ENCODE data around the gene TNFRSF25.

The TNFRSF25 gene

GRCh38 chr1:6473974-6474814, 8.2 kb upstream of the TNFRSF25 start:
- H3K4me3 ChIP-seq (ENCODE audit: control insufficient read depth, low read depth, low read length) = no peak overlapping the region
- no peak for TF ChIP-seq CTCF (IDR thresholded peaks at IDR 0.05; ENCODE audit: control insufficient read depth, insufficient read depth, low read depth, low read length, missing control alignments)
- DNase-seq (ENCODE audit: low read depth) = no peak

GRCh38 chr1:6473156-6473555, 7.2 kb upstream of the TNFRSF25 start:
- no peak for DNase-seq (ENCODE audit: low read depth)
- H3K4me3 ChIP-seq (ENCODE audit: control insufficient read depth, low read depth, low read length) = no peak overlapping the region
- TF ChIP-seq CTCF (IDR thresholded peaks at IDR 0.05; ENCODE audit: control insufficient read depth, insufficient read depth, low read depth, low read length, missing control alignments) = no peak

GRCh38 chr1:6472391-6472790, 6.4 kb upstream of the TNFRSF25 start:
- DNase-seq (ENCODE audit: low read depth) = no peak
- H3K4me3 ChIP-seq (ENCODE audit: control insufficient read depth, low read depth, low read length) = no peak overlapping the region
- TF ChIP-seq CTCF (IDR thresholded peaks at IDR 0.05; ENCODE audit: control insufficient read depth, insufficient read depth, low read depth, low read length, missing control alignments) = peak; percentile 18

GRCh38 chr1:6471970-6472368, 6.0 kb upstream of the TNFRSF25 start:
- no peak for TF ChIP-seq CTCF (IDR thresholded peaks at IDR 0.05; ENCODE audit: control insufficient read depth, insufficient read depth, low read depth, low read length, missing control alignments)
- no peak overlapping the region for H3K4me3 ChIP-seq (ENCODE audit: control insufficient read depth, low read depth, low read length)
- DNase-seq (ENCODE audit: low read depth) = no peak

GRCh38 chr1:6471086-6471969, 5.4 kb upstream of the TNFRSF25 start:
- DNase-seq (ENCODE audit: low read depth) = no peak
- no peak overlapping the region for H3K4me3 ChIP-seq (ENCODE audit: control insufficient read depth, low read depth, low read length)
- TF ChIP-seq CTCF (IDR thresholded peaks at IDR 0.05; ENCODE audit: control insufficient read depth, insufficient read depth, low read depth, low read length, missing control alignments) = no peak

GRCh38 chr1:6470132-6471085, 4.4 kb upstream of the TNFRSF25 start:
- no peak overlapping the region for H3K4me3 ChIP-seq (ENCODE audit: control insufficient read depth, low read depth, low read length)
- no peak for DNase-seq (ENCODE audit: low read depth)
- no peak for TF ChIP-seq CTCF (IDR thresholded peaks at IDR 0.05; ENCODE audit: control insufficient read depth, insufficient read depth, low read depth, low read length, missing control alignments)

Measured in AG09309 (cell line).